ENCODE measurements around the gene MSI2. TPM values are rescaled to one million over a fixed set of nuclear protein-coding genes. Genes with fewer than 3 reads are reported as not detected.

Gene MSI2
- total and polyA plus RNA-seq, 2 experiments from 2014 or later = 18.9 to 41.8 TPM

- peak overlapping the region; percentile 96 for H3K4me2 ChIP-seq
- ATAC-seq (no peak), DNase-seq (ENCODE audit: low spot score) (no peak)
- Mint-ChIP-seq H3K27ac (no peak overlapping the region), H3K36me3 (ENCODE audit: low read depth) (peaks cover 56% of the 10 kb centered on the region), H3K27me3 (ENCODE audit: insufficient read depth, low read depth, poor library complexity) (peaks cover 7% of the 10 kb centered on the region), H3K9me3 (no peaks in the 10 kb centered on the region), H3K4me1 (peaks cover 48% of the 10 kb centered on the region), H3K4me3 (peak overlapping the region; percentile 81)
- H3K36me3 ChIP-seq (ENCODE audit: insufficient read depth) = peaks cover 24% of the 10 kb centered on the region
- no peak overlapping the region for H3K27ac ChIP-seq (ENCODE audit: low read depth)
- H3K79me2 ChIP-seq (replicated peaks; ENCODE audit: insufficient read depth) = peaks cover 42% of the 10 kb centered on the region
- no peaks in the 10 kb centered on the region for H3F3A ChIP-seq (replicated peaks; ENCODE audit: low read depth)
- H3K9me2 ChIP-seq (ENCODE audit: insufficient read depth) = no peaks in the 10 kb centered on the region
- TF ChIP-seq ZNF331 (CRISPR knock-in tag; IDR thresholded peaks at IDR 0.05; ENCODE audit: low read depth) (no peak), JUNB (IDR thresholded peaks at IDR 0.05; ENCODE audit: unreplicated experiment) (no peak), ZNF462 (CRISPR knock-in tag; IDR thresholded peaks at IDR 0.05) (no peak), CREB1 (CRISPR knock-in tag; IDR thresholded peaks at IDR 0.05; ENCODE audit: low read depth) (no peak), STAT1 (IDR thresholded peaks at IDR 0.05; ENCODE audit: unreplicated experiment) (no peak), ETS1 (IDR thresholded peaks at IDR 0.05) (no peak), CTCF (conservative IDR thresholded peaks at IDR 0.05; ENCODE audit: low read depth in 2 of 2) (no peak), EZH2 (IDR thresholded peaks at IDR 0.05; ENCODE audit: low read depth, unreplicated experiment) (no peak), EZH2phosphoT487 (IDR thresholded peaks at IDR 0.05; ENCODE audit: unreplicated experiment) (no peak), NANOG (IDR thresholded peaks at IDR 0.05; ENCODE audit: borderline replicate concordance) (no peak), ZNF114 (CRISPR knock-in tag; IDR thresholded peaks at IDR 0.05) (no peak), POLR2AphosphoS5 (IDR thresholded peaks at IDR 0.05; ENCODE audit: low read depth) (no peak)
- TF ChIP-seq, protein P1, sequence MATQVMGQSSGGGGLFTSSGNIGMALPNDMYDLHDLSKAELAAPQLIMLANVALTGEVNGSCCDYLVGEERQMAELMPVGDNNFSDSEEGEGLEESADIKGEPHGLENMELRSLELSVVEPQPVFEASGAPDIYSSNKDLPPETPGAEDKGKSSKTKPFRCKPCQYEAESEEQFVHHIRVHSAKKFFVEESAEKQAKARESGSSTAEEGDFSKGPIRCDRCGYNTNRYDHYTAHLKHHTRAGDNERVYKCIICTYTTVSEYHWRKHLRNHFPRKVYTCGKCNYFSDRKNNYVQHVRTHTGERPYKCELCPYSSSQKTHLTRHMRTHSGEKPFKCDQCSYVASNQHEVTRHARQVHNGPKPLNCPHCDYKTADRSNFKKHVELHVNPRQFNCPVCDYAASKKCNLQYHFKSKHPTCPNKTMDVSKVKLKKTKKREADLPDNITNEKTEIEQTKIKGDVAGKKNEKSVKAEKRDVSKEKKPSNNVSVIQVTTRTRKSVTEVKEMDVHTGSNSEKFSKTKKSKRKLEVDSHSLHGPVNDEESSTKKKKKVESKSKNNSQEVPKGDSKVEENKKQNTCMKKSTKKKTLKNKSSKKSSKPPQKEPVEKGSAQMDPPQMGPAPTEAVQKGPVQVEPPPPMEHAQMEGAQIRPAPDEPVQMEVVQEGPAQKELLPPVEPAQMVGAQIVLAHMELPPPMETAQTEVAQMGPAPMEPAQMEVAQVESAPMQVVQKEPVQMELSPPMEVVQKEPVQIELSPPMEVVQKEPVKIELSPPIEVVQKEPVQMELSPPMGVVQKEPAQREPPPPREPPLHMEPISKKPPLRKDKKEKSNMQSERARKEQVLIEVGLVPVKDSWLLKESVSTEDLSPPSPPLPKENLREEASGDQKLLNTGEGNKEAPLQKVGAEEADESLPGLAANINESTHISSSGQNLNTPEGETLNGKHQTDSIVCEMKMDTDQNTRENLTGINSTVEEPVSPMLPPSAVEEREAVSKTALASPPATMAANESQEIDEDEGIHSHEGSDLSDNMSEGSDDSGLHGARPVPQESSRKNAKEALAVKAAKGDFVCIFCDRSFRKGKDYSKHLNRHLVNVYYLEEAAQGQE (IDR thresholded peaks at IDR 0.05; ENCODE audit: unreplicated experiment) = no peak
- H3K27me3 ChIP-seq (ENCODE audit: insufficient read depth) = peaks cover 42% of the 10 kb centered on the region
- peaks cover 52% of the 10 kb centered on the region for H4K20me1 ChIP-seq (replicated peaks; ENCODE audit: insufficient read depth)
- H3K4me3 ChIP-seq = peak overlapping the region; percentile 86; the same call in 1 of the 2 replicates
- peaks cover 32% of the 10 kb centered on the region for H3K4me1 ChIP-seq (ENCODE audit: insufficient read depth)
- no peak overlapping the region for H2AFZ ChIP-seq
Measured at GRCh38 chr17:57261084-57261461, 4.8 kb downstream of the MSI2 start.

All from GM23338 (cell line).